Activated CD4-positive, alpha-beta T cell treated with anti-CD3 and anti-CD28 coated beads, Interleukin-10, Interleukin-2, amounts not matched to agents 100 ng/mL and 50 ng/mL, durations not matched to agents 16 hours and 8 hours (primary cell): ENCODE results near the gene FOXO6.
A peak's percentile ranks its signal among the peaks of the same experiment; 100 is the strongest.

Experiments used
- DNase-seq: peaks from one replicate; pipeline ENCODE4 v3.0.0-alpha.2; 2020

The FOXO6 gene

DNA sequence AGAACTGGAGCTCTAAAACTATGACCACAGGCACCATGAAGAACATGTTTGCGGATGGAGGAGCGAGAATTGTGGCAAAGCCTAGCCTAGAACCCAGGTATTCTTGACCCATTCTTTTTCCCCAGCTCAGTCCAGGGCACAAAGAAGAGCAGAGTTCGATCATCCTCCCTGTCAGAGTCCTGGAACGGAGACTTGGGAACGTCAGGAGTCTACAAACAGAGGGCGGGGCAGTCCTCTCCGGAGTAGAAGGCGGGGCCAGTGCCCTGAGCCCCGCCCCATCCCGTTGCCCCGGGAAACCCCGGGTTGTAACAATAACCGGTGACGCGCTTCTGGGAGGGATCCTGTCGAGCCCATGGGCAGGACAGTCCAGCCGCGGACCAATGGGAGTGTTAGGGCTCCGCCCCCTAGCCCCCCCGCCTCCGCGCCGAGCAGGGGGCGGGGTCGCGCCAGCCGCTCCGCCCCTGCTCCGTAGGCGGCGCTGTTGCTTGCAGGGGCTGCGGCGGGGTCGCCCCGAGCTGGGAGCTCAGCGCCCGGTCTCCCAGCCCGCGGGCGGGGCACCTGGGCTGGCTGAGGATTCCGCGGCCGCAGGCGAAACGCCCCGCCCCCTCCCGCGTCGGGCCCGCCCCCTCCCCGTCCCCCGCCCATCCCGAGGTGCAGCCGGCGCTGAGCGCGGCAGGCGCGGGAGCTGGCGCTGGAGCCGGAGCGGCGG is at the start of gene FOXO6:
FOXO6 (plus strand) TSS at position 649 of the 709 bp plus-strand sequence.
- peak; percentile 96 for DNase-seq

DNA sequence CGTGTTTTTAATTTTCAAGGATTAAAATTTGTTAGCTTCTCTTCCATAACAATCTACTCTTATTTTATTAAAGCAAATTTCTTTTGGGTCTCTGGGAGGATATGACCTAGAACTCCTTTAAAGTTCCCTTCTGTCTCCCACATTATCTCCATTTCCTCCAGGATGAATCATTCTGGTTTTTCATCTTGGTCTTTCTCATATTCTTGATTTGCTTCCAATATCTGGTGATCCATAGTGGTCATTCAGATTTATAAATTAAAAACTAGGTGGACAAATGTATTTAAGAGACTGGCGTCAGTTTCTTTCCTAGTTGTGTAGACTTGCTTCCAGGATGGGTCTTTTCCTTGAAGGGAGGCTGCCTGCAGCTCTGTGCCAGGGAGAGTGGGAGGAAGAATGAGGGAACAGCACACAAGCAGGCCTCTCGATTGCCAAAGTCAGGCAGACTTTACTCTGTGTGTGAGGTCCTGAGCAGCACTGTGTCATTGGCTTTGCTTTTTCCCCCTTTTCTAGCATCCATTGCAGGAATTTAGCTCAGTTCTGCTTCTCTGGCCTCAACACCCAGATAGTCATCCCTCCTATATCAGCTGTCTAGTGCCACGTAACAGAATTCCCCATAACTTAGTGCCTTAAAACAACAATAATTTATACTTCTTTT is 48.1 kb upstream of the FOXO6 start:
- DNase-seq = no peak

DNA sequence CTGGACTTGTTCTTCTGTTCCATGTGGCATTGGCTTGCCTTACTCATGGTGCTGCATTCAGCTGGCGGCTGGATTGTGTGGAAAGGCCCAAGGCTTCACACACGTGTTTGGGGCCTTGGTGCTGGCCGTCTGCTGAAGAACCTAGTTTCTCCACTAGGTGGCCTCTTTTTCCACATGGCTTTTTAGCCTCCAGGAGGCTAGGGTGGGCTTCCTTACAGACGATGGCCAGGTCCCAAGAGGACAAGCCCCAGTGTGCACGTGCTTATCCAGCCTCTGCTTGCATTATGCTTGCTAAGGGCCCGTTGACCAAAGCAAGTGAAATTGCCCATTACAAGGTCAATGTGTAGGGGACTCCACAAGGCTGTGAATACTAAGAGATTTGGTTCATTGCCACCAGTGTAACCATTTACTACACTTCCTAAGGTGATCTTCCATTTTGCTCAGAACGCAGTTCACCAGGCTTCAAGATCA is 47.5 kb upstream of the FOXO6 start:
- DNase-seq = peak; percentile 28

DNA sequence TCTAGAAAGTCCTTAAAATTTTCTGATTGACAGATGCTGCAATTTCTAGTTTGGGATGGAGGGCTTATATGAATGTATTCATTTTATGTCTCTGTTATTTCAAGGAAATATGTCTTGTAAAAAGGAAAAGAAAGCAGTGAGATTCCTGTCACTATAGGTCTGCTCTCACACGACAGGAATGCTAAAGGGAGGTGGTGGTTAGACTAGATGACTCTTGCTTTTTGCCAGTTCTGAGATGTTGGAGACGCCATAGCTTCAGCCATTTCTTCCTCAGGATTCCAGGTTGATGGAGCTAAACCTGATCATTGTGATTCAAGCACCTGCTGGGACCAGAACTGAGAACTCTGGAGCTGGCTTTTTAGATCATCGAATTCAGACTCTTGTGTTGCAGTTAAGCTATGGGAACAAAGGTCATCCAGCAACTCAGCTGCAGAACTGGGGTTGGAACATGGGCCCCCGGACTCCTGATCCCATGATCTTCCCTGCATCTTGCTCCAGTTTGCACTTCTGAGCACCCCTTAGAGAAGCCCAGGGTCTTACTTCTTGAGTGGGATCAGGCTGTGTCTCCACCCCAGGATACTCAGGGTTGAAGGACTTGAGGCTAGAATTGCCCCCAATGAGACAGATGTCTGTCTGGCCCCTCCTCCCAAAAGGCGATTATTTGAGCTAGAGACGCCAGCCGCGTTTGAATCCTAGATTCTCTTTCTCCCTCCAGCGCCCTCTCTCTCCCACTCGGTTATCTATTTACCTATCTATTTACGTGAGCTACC is 46.7 kb upstream of the FOXO6 start:
- DNase-seq = no peak

DNA sequence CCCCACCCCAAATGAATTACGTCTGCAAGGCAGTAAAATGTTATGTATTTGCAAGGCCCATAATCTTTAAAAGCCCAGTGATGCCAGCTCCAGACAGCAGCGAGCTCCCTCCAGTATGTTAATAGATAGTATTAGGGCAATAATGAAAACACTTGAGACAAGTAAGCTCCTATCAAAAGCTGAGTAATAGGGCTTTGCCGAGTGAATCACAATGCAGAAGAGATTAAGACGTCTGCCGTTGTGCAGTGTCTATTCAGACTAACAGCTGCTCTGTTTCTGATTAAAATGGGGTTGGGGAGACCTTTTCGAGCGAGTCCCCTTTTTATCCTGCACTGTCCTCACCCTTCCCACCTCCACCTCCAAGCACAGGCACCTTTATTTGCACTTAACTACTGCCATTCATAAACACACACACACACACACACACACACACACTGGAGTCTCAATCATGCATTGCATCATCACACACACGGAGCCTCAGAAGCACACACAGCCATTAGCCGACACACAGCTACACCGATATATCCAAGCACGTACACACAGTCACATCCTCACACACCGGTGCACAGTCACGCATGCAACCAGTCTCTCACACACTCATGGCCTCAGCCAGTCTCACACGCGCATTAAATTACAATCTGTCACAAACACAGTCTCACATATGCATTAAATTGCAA is 46.0 kb upstream of the FOXO6 start:
- no peak for DNase-seq

DNA sequence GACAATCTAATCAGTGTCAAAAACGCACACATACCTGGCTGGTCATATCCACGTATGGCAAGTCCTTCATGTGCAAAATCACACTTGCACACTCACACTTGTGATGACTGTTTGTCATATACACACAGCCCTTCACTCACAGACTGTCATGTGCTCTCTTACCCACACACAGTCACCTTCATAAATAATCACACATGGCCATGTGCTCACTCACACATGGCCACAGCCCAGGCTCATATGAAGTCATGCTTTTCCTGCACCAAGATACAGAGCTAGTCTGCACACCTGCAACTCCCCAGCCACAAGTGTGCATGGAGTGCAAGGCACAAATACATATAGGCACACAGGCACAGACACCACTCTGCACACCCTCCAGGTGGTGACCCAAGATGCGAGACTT is 45.4 kb upstream of the FOXO6 start:
- no peak for DNase-seq

DNA sequence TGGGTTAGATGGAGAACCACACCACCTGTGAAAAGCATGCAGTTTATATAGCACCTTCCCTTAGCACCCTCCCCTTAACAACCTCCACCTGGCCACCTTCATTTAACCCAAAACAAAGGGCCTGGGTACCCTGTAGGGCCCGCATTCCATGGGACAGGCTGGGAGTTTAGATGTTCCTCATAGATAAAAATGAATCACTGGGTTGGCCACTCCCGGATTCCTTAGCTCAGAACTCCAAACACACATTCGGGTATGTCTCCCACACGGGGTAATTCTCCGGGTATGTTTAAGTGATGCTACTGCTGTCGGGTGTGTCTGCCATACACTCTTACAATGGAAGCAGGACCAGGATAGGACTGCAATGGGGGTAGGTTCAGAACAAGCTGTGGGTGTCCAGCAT is 43.9 kb upstream of the FOXO6 start:
- no peak for DNase-seq

DNA sequence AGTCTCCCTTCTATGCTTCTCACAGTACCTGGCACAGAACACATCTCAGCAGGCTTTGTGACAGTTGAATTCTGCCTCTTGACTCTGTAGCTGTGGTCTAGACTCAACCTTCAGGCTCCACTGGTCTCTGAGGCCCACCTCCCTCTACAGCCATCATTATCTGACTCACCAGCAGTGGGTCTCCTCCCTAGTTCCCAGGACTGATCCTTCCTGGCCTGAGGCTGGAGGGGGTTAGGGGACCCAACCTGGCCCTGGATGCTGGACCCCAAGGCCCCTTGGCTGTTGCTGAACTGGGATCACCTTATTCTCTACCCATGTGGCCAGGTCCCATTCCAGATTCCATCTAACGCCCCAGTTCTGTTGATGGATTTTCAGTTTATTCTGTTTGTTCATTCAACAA is 43.1 kb upstream of the FOXO6 start:
- DNase-seq = no peak

DNA sequence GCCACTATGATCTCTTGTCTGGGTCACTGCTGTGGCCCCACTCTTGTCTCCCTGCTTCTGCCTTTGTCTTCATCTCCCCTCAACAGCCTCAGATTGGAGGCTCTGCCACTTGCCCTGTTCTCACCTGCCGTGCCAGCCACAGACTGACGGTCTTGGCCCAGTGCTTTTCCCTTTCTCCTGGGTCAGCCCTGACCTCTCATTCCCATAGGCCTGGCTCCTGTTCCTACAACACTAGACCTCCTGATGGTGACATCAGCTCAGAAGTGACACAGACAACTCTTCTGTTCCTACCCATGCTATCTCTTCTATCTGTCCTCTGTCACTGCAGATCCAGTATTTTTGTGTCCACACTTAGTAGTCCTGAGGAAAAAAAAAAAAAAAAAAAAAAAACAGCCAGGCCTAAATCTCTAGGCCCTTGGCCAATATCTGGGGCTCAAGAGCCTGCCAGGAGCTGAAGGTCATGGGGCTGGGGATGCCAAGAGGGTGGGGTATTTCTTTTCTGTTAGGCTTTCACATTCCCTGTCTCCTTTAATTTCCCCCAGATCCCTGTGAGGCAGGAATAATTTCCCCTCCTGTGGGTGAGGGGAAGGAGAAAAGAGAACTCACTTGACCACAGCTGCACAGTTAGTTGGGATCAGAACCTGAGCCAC is 42.0 kb upstream of the FOXO6 start:
- DNase-seq = no peak

DNA sequence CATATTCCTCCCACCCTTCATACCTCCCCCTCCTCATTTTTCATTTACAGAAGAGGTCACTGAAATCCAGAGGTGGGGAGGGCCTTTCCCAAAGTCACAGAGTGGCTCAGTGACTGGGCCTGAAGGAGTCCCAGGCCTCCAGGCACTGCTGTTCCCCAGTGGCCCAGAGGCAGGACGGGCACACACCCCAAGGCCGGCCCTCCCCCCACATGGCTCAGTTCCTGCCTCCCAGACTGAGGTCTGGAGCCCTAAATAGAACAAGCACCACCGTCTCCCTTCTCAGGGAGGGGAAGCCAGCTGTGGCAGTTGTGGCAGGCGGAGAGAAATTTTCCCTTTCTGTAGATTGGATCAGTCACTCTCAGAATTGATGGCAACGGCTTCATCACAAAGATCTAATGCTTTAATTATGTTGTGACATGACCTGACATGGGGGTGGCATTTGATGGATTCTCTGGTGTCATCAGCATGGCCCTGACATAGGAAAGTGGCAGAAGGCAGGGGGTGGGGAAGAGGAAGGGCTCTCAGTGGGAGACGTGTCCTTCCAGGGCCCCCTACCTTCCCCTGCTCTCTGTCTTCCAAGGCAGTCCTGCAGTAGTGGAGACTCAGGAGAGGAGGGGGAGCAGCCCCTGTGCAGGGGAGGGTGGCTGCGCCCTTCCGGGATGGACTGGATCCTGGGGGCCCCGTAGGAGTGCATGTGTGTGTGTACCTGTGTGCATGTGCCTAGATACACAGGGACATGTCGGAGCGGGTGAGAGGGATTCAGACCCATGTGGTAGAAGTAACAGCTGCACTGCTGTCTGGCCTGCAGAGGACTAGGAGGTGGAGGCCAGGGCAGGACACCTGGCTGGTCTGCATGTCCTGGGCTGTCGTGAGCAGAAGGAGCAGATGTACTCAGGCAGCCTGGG is 41.2 kb upstream of the FOXO6 start:
- DNase-seq = no peak

DNA sequence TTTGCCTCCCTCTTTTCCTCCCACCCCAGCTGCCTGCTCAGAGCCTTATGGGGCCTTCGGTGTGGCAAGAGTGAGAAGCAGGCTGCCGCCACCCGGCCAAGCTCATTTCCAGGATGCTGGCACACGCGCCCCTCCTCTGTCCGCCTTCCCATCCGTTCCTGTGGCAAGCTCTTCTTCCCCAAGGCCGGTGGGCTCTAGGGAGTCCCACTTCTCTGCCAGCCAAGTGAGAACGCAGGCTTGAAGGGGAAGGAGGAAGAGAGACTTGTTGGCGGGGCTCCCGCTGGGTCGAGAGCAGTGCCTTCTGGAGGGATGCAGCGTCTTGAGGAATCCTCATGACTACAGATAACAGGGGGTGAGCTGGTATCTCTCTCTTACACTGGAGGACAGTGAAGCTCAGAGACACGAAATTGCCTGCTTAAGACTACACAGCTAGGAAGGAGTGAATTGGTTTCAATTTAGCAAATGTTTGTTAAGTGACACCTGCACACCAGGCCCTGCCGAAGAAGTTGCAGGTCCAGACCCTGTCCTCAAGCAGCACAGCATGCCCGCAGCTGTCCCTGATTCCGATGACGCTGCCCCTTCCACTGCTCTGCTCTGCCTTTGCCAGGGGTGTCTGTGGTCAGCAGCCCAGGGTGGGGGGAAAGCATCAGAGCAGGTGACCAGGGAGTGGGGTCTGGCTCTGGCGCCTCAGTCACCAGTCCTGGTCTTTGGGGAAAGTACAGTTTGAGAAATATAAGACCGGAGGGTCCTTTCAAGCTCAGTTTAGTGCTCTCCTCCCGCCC is 40.1 kb upstream of the FOXO6 start:
- DNase-seq = no peak

DNA sequence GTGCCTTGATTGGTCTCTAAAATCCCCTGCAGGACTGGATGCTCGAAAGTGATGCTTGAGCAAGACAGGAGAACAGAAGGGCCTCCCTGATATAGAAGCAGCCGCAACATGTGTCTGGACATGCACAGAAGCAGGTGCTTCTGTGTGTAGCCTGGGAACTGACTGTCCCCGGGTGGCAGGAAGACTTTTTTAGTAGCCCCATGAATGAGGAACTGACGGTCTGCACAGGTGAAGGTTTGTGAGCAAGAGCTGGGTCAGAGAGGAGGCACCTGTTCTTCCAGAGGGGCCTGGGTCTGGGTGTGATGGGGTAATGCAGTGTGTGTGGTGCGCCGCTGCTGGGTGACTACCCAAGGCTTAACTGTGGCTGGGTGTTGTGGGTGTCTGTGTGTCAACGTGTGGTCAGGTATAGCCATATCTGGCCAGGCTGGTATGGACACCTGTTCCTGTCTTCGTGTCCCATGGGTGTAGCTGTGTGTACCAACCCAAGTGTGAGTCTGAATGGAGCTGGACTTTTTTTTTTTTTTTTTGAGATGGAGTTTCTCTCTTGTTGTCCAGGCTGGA is 39.1 kb upstream of the FOXO6 start:
- no peak for DNase-seq

DNA sequence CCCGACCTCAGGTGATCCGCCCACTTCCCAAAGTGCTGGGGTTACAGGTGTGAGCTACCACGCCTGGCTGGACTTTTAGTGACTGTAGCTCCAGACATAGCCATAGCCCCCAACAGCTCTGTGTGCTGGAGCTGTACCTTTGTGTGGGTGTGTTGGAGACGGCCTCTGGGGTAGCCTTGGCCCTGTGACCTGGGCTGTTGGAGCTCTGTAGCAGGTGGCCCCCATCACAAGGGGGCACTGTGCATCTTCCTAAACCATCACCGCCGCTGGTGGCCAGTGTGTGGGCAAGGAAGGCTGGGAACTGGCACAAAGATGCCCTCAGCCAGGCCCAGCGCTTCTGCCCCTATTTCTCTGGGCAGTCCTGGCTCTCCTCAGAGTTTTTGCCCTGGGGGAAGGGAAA is 38.4 kb upstream of the FOXO6 start:
- DNase-seq = peak; percentile 54

DNA sequence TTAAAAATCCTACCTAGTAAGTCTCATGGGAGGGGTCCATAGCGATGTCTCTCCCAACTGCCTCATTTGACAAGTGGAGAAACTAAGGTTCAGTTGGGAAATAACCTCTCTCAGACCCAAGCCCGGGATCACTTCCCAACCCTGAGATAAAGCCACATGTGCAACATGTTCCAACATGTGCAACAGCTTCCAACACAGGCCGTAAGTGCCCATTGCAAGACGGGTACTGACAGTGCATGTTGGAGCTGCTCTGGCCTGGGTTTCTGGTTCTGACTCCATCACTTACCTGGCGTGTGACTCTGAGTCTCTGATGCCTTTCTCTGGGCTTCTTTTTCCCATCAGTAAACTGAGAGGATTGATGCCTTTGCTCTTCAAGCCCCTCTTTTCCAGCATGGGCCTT is 38.0 kb upstream of the FOXO6 start:
- no peak for DNase-seq

DNA sequence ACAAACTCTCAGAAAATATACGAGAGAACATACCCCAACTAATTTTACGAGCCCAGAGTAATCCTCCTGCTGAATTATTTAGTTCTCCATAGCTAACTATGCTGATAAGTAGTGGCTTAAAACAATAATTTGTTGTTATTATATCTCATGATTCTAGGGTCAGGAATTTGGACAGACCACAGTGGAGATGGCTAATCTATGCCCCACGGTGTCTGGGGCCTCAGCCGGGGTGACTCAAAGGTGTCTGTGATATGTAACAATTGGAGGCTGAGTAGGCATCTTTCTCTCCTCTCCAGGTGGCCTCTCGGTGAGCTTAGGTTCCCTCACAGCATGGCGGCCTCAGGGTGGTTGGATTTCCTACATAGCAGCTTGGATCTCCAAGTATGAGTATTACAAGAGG is 35.4 kb upstream of the FOXO6 start:
- no peak for DNase-seq

DNA sequence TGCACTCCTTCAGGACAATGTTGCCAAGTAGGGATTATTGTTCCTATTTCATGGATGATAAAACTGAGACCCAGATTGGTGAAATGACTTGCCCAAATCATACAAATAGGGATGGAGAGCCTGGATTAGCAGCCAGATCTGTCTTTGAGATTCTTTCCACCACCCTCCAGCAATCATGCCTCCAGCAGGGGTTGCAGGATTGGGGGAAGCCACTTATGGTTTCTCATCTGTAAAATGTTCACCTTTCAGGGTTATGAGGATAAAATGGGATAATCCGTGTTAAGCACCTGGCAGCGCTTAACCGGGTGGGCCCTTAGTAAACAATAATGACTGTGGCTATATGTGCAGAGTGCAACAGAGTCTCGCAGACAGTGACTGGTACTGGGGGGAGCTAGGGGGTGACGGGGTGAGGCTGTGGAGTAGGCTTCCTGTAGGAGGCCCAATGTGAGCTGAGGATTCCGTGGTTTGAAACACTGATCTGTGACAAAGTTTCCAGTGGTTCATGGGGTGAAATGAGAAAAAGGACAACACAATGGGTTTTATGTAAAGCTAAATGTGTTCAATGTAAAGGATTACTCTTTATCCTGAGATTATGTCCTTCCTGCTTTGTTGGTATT is 33.7 kb upstream of the FOXO6 start:
- DNase-seq = no peak

DNA sequence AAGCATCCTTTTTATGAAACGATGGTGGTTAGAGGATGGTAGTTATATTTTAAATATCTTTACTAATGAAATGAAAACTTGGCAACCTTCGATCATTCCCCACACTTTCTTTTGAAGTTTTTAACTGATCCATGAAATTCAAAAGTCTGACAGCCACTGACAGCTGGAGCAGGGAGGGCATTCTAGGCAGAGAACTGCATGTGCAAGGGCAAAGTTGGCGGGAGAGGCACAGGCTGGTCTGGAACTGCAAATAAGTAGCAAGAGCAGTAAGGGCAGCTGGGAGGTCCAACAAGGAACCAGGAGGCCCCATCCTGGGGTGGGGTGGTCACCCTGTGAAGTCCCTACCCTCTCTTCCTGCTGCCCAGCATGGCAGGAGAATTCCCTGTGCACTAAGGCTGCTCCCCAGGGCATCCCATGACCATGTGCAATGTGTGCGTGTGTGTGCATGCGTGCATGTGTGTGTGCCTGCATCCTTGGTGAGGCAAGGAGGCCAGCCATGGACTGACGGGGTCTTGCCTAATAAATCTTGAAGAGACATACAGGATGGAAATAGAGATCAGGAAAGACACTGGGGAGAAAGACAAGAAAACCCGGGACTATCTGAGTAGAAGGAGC is 33.1 kb upstream of the FOXO6 start:
- DNase-seq = no peak

DNA sequence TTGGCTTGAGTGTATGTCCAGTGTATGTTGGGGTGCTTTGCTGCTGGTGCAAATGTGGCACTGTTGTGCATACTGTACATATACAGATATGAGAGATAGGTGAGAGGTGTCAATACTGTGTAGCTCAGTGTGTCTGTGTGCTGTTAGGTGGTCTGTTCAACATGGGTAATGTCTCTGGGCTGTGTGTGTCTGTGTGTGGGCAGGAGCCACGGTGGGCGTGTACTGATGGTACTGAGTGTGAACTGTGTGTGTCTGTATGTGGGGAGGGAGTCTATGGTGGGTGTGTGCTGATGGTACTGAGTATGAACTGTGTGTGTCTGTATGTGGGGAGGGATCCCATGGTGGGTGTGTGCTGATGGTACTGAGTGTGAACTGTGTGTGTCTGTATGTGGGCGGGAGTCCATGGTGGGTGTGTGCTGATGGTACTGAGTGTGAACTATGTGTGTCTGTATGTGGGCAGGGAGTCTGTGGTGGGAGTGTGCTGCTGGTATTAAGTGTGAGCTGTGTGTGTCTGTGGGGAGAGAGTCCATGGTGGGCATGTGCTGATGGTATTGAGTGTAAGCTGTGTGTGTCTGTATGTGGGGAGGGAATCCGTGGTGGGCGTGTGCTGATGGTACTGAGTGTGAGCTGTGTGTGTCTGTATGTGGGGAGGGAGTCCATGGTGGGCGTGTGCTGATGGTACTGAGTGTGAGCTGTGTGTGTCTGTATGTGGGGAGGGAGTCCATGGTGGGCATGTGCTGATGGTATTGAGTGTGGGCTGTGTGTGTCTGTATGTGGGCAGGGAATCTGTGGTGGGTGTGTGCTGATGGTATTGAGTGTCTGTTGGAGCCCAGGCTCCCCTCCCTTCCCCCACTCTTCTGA is 32.2 kb upstream of the FOXO6 start:
- DNase-seq = no peak
